HepG2 (cell line): ENCODE measurements around the gene GLOD4. TPM values are rescaled to one million over a fixed set of nuclear protein-coding genes. Genes with fewer than 3 reads are reported as not detected.

Source experiments
- CEBPZ ChIP-seq: IDR thresholded peaks from 2 replicates; pipeline ENCODE4 v1.6.1; 2012; ENCODE audit warnings: low read length, improper control_type of control experiment
- CTCF ChIP-seq: sonication (generic); formaldehyde crosslinking; IDR thresholded peaks from 2 replicates; pipeline ENCODE4 v1.5.0; 2020; ENCODE audit warnings: mild to moderate bottlenecking, missing genetic modification reagents, moderate library complexity
- FIP1L1 ChIP-seq: fragments of 200-400 bp; formaldehyde crosslinking; IDR thresholded peaks from 2 replicates; pipeline ENCODE4 v1.6.1; 2018; ENCODE audit warnings: low read depth, mild to moderate bottlenecking, low read length, moderate library complexity, borderline replicate concordance; ENCODE audit not compliant: insufficient read depth
- KDM2A ChIP-seq: sonication (generic); formaldehyde crosslinking; IDR thresholded peaks from 2 replicates; pipeline ENCODE4 v1.4.0; 2020; ENCODE audit warnings: low read depth, missing genetic modification reagents, borderline replicate concordance
- KLF12 ChIP-seq: sonication (generic); formaldehyde crosslinking; IDR thresholded peaks from 2 replicates; pipeline ENCODE4 v1.4.0; 2020; ENCODE audit warnings: missing genetic modification reagents, borderline replicate concordance
- MAZ ChIP-seq, 2 experiments: sonication (generic) in 1 of 2; formaldehyde crosslinking in 1 of 2; IDR thresholded peaks; 2 replicates each; pipeline versions ENCODE4 v1.5.0 to v1.6.1; 2012 to 2020; ENCODE audit warnings: low read depth in 2 of 2, mild to moderate bottlenecking in 2 of 2, borderline replicate concordance in 1 of 2, improper control_type of control experiment in 1 of 2, low read length in 1 of 2, missing genetic modification reagents in 1 of 2, moderate library complexity in 1 of 2
- RAD21 ChIP-seq: fragments of 450-650 bp; formaldehyde crosslinking; IDR thresholded peaks from 2 replicates; pipeline ENCODE4 v1.5.0; 2020; ENCODE audit warnings: mild to moderate bottlenecking
- SMC3 ChIP-seq: IDR thresholded peaks from 2 replicates; pipeline ENCODE4 v1.6.1; 2011; ENCODE audit warnings: low read length, improper control_type of control experiment
- STAG1 ChIP-seq: sonication (generic); formaldehyde crosslinking; IDR thresholded peaks from 2 replicates; pipeline ENCODE4 v1.4.0; 2020; ENCODE audit warnings: missing genetic modification reagents
- ZNF253 ChIP-seq: sonication (generic); formaldehyde crosslinking; IDR thresholded peaks from 2 replicates; pipeline ENCODE4 v1.8.0; 2022; ENCODE audit warnings: mild to moderate bottlenecking, missing genetic modification reagents, borderline replicate concordance
- polyA plus RNA-seq, 8 experiments: library from polyadenylated mRNA; depleted of rRNA in 3 of 8; stranded (reverse) in 7 of 8; unstranded in 1 of 8; fragments of >200 nt; fragmentation: Illumina TruSeq in 4 of 8; extraction: Trizol in 4 of 8; gene quantifications; 2 replicates each; pipeline versions ENCODE4 v1.2.1 to v1.2.3, GENCODE V29; 2011 to 2016; ENCODE audit warnings: low read depth in 4 of 8, missing spikeins in 1 of 8, mixed read lengths in 1 of 8; ENCODE audit not compliant: insufficient read depth in 1 of 8
- total RNA-seq, 5 experiments: library from RNA; depleted of rRNA; stranded (reverse); fragments of >200 nt; fragmentation: Illumina TruSeq; extraction: Trizol; gene quantifications; 2 replicates each; pipeline ENCODE4 v1.2.3, GENCODE V29; 2016; ENCODE audit warnings: low read depth in 1 of 5
- TF ChIP-seq, protein P1 (sequence below): sonication (generic); formaldehyde crosslinking; IDR thresholded peaks from 2 replicates; pipeline ENCODE4 v1.8.0; 2022; ENCODE audit warnings: mild to moderate bottlenecking, missing genetic modification reagents; ENCODE audit not compliant: insufficient replicate concordance

The GLOD4 gene
- total and polyA plus RNA-seq, 2 of the 13 experiments (the other 11 are each of a cell fraction or from before 2014, with no cell fraction given) = 53.7 to 87.8 TPM

GRCh38 chr17:794876-795275, 12.8 kb upstream of the GLOD4 start (continued):
- TF ChIP-seq CTCF (CRISPR knock-in tag) = peak; percentile 83
- TF ChIP-seq, protein P1, sequence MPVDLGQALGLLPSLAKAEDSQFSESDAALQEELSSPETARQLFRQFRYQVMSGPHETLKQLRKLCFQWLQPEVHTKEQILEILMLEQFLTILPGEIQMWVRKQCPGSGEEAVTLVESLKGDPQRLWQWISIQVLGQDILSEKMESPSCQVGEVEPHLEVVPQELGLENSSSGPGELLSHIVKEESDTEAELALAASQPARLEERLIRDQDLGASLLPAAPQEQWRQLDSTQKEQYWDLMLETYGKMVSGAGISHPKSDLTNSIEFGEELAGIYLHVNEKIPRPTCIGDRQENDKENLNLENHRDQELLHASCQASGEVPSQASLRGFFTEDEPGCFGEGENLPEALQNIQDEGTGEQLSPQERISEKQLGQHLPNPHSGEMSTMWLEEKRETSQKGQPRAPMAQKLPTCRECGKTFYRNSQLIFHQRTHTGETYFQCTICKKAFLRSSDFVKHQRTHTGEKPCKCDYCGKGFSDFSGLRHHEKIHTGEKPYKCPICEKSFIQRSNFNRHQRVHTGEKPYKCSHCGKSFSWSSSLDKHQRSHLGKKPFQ (CRISPR knock-in tag) = no peak
- peak; percentile 68 for TF ChIP-seq SMC3
- TF ChIP-seq STAG1 (CRISPR knock-in tag) = peak; percentile 87
- peak; percentile 48; the same call in 1 of the 2 replicates for TF ChIP-seq KDM2A (CRISPR knock-in tag)
- TF ChIP-seq MAZ (IDR thresholded peaks at IDR 0.05; ENCODE audit: borderline replicate concordance, low read depth, low read length) = peak; percentile 43; the same call in 1 of the 2 replicates
- no peak for TF ChIP-seq MAZ (CRISPR knock-in tag; IDR thresholded peaks at IDR 0.05; ENCODE audit: low read depth)
- peak; percentile 68 for TF ChIP-seq RAD21 (CRISPR knock-in tag)
- 0 out of 2 replicates have a peak, but pooled peaks have one; percentile 34 for TF ChIP-seq KLF12 (CRISPR knock-in tag)
- TF ChIP-seq FIP1L1 = no peak
- no peak for TF ChIP-seq CEBPZ
- TF ChIP-seq ZNF253 (CRISPR knock-in tag) = no peak
- TF ChIP-seq, all 625 proteins: peak for 8
